A549 treated with dexamethasone at 1 μM for 4 hours (cell line): ENCODE measurements around the gene COL27A1. TPM values are rescaled to one million over a fixed set of nuclear protein-coding genes. Genes with fewer than 3 reads are reported as not detected.

Source experiments
- total RNA-seq: library from RNA; stranded (reverse); fragments of 200-300 nt; extraction: Qiagen RNA extraction; gene quantifications from 5 replicates; pipeline ENCODE4 v1.2.3, GENCODE V29; 2022

Gene COL27A1
- total RNA-seq = 5.2 to 9.9 TPM (median 8.7 TPM) in 5 replicates

DNA sequence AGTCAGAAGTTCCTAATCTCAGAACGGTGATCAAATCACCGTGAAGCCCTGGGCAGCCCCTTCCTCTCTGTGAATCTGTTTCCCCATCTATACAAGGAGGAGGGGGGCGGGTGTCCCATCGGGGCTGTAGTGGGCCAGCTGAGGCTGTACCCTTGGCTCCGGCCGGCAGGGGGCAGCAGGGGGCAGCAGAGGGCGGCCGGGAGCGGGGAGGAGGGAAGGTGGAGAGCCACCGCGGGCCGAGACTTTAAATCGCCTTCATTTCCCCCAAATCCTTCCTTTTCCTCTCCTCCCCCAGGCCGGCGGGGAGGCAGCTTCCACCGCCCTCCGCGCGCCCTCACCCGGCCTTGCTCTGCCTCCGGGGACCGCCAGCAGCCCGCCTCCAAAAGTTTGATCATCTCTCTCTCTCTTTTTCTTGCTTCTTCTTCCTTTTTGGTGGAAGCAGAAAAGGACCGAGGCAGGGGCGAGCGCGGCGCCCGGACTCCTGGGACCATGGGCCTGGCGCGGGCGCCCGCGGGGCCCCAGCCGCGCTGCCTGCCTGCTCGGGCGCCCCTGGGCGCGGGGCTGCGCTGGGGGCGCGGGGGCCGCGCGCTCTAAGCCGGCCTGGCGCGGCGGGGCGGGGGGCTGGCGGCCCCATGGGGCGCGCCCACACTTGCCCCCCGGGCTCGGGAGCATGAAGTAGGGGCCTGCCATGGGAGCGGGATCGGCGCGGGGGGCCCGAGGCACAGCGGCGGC, at the start of gene COL27A1:
COL27A1 (plus strand) TSS at position 275 of the 732 bp plus-strand sequence; CDS start at position 689, 414 bp downstream.

DNA sequence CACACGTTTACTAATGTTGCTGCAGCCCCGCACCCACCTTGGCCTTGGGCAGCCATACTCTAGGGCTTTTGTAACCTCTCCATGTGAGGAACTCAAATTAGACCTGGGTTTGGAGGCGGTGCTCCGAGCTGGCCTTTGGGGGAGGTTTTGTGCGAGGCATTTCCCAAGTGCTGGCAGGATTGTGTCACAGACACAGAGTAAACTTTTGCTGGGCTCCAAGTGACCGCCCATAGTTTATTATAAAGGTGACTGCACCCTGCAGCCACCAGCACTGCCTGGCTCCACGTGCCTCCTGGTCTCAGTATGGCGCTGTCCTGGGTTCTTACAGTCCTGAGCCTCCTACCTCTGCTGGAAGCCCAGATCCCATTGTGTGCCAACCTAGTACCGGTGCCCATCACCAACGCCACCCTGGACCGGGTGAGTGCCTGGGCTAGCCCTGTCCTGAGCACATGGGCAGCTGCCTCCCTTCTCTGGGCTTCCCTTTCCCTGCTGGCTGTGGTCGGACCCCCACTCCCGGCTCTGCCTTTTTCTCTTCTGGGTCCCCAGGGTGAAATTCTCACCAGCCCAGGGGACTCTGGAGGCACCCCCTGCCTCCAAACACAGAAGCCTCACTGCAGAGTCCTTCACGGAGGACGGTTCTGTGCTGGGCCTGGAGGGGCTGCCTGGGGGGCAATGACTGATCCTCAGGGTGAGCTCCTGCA, 167.6 kb downstream of the COL27A1 start, which contains the start of gene ORM1:
ORM1 (plus strand) TSS at position 268 of the 701 bp plus-strand sequence; CDS start at position 304, 36 bp downstream.

DNA sequence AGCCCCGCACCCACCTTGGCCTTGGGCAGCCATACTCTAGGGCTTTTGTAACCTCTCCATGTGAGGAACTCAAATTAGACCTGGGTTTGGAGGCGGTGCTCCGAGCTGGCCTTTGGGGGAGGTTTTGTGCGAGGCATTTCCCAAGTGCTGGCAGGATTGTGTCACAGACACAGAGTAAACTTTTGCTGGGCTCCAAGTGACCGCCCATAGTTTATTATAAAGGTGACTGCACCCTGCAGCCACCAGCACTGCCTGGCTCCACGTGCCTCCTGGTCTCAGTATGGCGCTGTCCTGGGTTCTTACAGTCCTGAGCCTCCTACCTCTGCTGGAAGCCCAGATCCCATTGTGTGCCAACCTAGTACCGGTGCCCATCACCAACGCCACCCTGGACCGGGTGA, 174.3 kb downstream of the COL27A1 start, which contains the start of gene ORM2:
ORM2 (plus strand) TSS at position 245 of the 398 bp plus-strand sequence; CDS start at position 281, 36 bp downstream.

Other genes starting within 250 kb of the COL27A1 start
- 6.0 to 8.7 TPM (median 6.3 TPM) in 5 replicates for gene AMBP, start 77.2 kb upstream of the COL27A1 start, total RNA-seq
- gene KIF12, start 56.2 kb upstream of the COL27A1 start, total RNA-seq = 0.99 to 2.3 TPM (median 1.7 TPM) in 5 replicates
- gene ORM1, start 167.6 kb downstream of the COL27A1 start, total RNA-seq = 0.11 TPM in 1 of 5 replicates, not detected in the others
- gene ORM2, start 174.3 kb downstream of the COL27A1 start, total RNA-seq = not detected in 5 replicates
- gene AKNA, start 232.4 kb downstream of the COL27A1 start, total RNA-seq = 6.5 to 8.4 TPM (median 7.7 TPM) in 5 replicates